Measurements from ENCODE around the gene SERPINE1.

The SERPINE1 gene

DNA sequence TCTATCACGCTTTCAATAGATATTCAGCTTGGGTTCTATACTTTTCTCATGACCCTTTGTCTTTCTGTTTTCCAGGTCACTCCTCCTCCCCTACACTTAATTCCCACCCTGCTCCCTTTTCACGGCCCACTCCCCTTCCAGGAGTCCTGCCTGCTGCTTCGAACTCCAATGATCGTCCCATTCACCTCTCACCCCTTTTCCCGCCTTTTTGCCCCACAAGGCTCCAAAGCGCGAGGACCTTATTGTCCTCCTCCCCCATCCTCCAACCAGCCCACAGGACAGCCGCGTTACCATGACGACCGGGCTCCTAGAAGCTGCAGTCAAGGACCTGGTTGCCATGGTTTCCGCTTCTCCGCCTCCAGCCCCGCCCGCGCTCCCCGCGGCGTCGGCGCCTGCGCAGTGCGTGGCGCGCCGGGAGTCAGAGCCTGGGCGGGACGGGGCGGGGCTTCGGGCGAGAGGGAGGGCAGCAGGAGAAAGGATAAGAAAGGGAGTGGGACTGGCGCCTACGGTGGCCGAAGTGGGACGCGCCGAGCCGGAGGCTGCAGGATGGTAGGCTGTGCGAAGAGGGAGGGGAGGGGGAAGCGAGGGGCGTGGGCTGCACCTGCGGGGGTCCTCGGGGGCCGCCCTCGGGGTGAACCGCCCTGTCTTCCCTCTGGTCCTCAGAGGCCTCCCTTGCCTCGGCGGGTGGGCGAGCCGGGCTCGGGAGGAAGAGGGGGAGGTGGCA is 27.2 kb downstream of the SERPINE1 start, which contains the start of gene AP1S1:
TSS of gene AP1S1 (plus strand) at position 508 of the 724 bp plus-strand sequence. CDS start at position 547, 39 bp downstream.
- DNase-seq (ENCODE audit: low read depth) = peak; percentile 95
- TF ChIP-seq, protein P1, sequence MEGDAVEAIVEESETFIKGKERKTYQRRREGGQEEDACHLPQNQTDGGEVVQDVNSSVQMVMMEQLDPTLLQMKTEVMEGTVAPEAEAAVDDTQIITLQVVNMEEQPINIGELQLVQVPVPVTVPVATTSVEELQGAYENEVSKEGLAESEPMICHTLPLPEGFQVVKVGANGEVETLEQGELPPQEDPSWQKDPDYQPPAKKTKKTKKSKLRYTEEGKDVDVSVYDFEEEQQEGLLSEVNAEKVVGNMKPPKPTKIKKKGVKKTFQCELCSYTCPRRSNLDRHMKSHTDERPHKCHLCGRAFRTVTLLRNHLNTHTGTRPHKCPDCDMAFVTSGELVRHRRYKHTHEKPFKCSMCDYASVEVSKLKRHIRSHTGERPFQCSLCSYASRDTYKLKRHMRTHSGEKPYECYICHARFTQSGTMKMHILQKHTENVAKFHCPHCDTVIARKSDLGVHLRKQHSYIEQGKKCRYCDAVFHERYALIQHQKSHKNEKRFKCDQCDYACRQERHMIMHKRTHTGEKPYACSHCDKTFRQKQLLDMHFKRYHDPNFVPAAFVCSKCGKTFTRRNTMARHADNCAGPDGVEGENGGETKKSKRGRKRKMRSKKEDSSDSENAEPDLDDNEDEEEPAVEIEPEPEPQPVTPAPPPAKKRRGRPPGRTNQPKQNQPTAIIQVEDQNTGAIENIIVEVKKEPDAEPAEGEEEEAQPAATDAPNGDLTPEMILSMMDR (IDR thresholded peaks at IDR 0.05; ENCODE audit: low read length, missing control alignments) = no peak
- H3K4me3 ChIP-seq (replicated peaks; ENCODE audit: low read depth, low read length) = peak within 1 kb of the TSS; percentile 78

DNA sequence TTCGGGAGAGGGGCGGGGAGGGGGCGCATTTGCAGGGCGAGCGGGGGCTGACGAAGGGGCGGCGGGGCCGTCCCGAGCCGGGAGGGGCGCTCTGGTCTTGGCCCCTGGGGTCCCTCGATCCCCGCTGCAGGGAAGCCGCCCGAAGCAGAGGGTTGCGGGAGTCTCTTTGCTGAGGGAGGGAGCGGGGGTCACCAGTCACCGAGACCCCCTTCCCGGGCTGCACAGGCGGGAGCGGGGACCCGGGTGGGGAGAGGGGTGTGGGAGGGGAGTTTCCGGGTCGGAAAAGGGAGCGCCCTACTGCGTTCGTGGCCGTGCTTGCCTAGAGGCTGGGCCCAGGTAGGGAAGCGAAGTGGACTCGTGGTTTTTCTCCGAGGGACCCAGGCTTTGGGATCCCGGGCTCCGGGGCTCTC is 27.8 kb downstream of the SERPINE1 start:
- peak overlapping the region; percentile 78 for H3K4me3 ChIP-seq (replicated peaks; ENCODE audit: low read depth, low read length)
- DNase-seq (ENCODE audit: low read depth) = no peak
- TF ChIP-seq, protein P1 (IDR thresholded peaks at IDR 0.05; ENCODE audit: low read length, missing control alignments) = no peak

DNA sequence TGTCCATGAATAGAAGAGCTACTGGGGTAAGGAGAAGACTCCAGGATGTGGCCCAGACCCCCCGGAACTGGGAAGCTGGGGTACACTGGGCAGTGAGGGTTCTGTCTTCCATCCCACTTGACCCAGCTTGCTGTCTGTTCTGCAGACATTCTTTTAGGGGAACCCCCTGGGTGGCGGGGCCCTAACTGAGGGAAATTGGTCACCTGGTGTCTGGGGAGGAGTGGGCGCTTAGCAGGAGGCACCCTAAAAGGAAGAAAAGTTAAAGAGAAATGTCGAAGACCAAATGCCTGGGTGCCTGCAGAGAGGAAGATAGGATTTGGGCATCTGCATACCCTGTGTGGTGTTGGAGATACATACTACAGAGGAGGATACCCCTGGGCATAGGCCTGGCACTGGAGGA is 28.4 kb downstream of the SERPINE1 start:
- H3K4me3 ChIP-seq (replicated peaks; ENCODE audit: low read depth, low read length) = peak overlapping the region; percentile 78
- DNase-seq (ENCODE audit: low read depth) = no peak
- TF ChIP-seq, protein P1 (IDR thresholded peaks at IDR 0.05; ENCODE audit: low read length, missing control alignments) = no peak

DNA sequence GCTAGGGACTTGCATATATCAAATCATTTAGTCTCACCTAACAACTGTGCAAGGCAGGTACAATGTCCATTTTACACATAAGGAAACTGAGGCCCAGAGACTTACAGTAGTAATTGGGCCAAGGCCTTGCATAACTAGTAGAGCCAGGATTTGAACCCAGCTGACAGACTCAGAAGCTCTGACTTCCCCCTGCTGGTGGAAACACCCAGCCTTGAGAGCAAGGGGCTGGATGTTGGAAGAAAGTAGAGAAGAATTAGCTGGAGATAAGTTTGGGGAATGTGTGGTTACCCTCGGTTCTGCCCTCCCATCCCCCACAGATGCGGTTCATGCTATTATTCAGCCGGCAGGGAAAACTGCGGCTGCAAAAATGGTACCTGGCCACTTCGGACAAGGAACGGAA is 29.4 kb downstream of the SERPINE1 start:
- TF ChIP-seq, protein P1 (IDR thresholded peaks at IDR 0.05; ENCODE audit: low read length, missing control alignments) = peak; percentile 27
- no peak overlapping the region for H3K4me3 ChIP-seq (replicated peaks; ENCODE audit: low read depth, low read length)
- DNase-seq (ENCODE audit: low read depth) = no peak

DNA sequence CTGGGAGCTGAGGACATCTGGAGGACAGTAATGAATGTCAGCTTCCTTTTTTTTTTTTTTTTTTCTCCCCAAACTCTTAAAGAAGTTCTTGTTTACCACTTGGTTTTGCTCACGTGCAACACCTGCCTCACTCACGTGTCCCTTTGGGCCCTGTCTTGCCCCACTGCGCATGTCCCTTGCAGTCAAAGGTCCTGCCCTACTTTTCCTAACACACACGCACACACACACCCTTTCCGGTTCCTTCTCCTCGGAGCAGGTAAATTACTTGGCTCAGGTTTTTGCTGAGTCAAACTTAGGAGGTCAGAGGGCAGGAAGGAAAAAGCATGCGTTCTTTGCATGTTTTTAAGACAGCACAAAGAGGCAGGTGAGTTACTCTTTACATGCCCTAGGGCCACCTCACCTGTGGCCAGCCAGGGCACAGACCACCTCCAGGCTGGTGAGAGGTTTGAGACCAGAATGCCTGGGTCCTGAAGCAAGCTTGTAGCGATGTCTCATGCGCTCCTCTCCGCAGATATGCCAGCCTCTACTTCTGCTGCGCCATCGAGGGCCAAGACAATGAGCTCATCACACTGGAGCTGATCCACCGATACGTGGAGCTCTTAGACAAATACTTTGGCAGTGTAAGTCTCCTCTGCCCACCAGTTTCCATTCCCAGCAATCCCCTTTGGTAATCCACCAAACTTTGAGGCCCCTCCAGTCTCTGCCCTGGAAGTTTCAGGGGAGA is 30.1 kb downstream of the SERPINE1 start:
- no peak overlapping the region for H3K4me3 ChIP-seq (replicated peaks; ENCODE audit: low read depth, low read length)
- TF ChIP-seq, protein P1 (IDR thresholded peaks at IDR 0.05; ENCODE audit: low read length, missing control alignments) = no peak

DNA sequence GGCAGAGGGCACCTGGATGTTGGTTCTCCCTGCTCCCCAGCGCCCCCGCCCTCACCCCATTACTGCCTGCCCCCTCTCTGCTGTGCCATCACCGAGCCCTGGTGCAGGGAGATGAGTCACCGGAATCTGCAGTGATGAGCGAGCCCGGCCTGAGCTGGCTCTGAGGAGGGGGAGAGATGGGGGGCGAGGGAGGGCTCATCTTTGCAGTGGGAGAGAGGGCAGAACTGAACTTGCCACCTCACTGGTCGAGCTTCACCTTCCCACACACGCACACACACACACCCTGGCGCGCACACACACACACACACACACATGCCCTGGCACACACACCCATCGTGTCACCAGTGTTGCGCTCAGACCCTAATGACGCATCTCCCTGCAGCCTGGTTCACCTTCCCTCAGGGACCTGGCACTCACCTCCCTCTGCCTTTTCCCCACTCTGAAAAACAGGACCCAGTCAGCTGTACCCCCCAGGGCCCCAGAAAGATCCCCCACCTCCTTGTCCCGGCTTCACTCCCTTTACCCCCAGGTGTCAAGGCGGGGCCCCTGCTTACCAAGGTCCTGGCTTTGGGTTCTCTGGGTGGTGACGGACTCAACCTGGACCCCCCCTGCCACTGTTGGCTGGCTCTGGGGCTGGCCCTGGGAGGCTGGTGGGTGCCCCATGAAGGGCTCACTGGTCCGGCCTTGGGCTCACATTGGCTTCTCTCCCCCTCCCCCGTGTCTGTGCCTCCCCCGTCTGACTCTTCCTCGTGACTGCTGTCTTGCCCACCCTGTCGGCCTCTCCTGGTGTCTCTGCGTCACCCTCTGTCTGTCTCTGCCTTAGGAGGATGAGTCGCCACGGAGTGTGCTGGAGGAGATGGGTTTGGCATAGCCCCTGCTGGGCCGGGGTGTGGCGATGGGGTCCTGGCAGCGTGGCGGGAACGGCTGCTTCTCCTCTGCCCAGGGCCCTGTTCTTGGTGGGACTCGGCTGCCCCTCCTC is 33.1 kb downstream of the SERPINE1 start:
- DNase-seq (ENCODE audit: low read depth) = no peak
- H3K4me3 ChIP-seq (replicated peaks; ENCODE audit: low read depth, low read length) = no peak overlapping the region
- TF ChIP-seq, protein P1 (IDR thresholded peaks at IDR 0.05; ENCODE audit: low read length, missing control alignments) = no peak

More for the DNA sequence above, 30.1 kb downstream of the SERPINE1 start:
- DNase-seq (ENCODE audit: low read depth) = no peak

Data from fibroblast of pulmonary artery (primary cell).